GM12878 (cell line): ENCODE measurements around the gene XPO5. TPM values are rescaled to one million over a fixed set of nuclear protein-coding genes. Genes with fewer than 3 reads are reported as not detected.

Experiments used
- ATAC-seq: fragments of 200-7000 bp; cut with Tn5 transposase; 3 replicates; pipeline ENCODE4 v1.9.1; 2020; ENCODE audit warnings: mild to moderate bottlenecking, moderate library complexity
- BruUV-seq: library from RNA; stranded (reverse); fragments of 400-500 nt; replicated peaks from 2 replicates; lab custom pipeline; 2021; lab: Mats Ljungman, UMichigan
- CTCF ChIA-PET: fragments of 300-600 bp; sonication (Branson Sonifier 250); formaldehyde crosslinking; extraction: SDS; loops from one replicate; lab custom pipeline; 2021; ENCODE audit warnings: inconsistent platforms; lab: Yijun Ruan, JAX
- POLR2A ChIA-PET: fragments of 350-600 bp; formaldehyde crosslinking; extraction: SDS; loops from one replicate; lab custom pipeline; 2021; ENCODE audit warnings: inconsistent platforms; lab: Charles Lee
- RAD21 ChIA-PET: fragments of 300-600 bp; sonication (Branson Sonifier 250); formaldehyde crosslinking; loops from one replicate; lab custom pipeline; 2023; ENCODE audit warnings: antibody characterized with exemption; ENCODE audit not compliant: unreplicated experiment; lab: Charles Lee
- SMC1A ChIA-PET: fragments of 300-600 bp; sonication (Branson Sonifier 250); formaldehyde crosslinking; loops from one replicate; lab custom pipeline; 2023; ENCODE audit not compliant: unreplicated experiment, uncharacterized antibody; lab: Charles Lee
- DNase-seq: peaks from one replicate; pipeline ENCODE4 v3.0.0-alpha.2; 2011; ENCODE audit warnings: low read depth, low spot score
- FAIRE-seq: peaks from 3 replicates; lab custom pipeline; 2011; peaks lifted over from hg19 to GRCh38; lab: Jason Lieb, UNC
- H2AFZ ChIP-seq: 2 replicates; pipeline ENCODE4 v1.6.0; 2011; ENCODE audit warnings: low read depth, low read length, control low read depth; ENCODE audit not compliant: control insufficient read depth
- H3K27ac ChIP-seq: 2 replicates; pipeline ENCODE4 v1.5.1; 2011; ENCODE audit warnings: control low read depth; ENCODE audit not compliant: control insufficient read depth, insufficient read depth
- H3K27me3 ChIP-seq, 2 experiments: replicated peaks in 1 of 2; 2 replicates each; pipeline versions ENCODE4 v1.6.0 to v1.6.1; 2011; ENCODE audit warnings: low read length in 1 of 2; ENCODE audit not compliant: control insufficient read depth in 2 of 2, insufficient read depth in 2 of 2
- H3K36me3 ChIP-seq, 2 experiments: 2 replicates each; pipeline ENCODE4 v1.5.1; 2011; ENCODE audit warnings: low read length in 1 of 2; ENCODE audit not compliant: control insufficient read depth in 2 of 2, insufficient read depth in 2 of 2
- H3K4me1 ChIP-seq: 2 replicates; pipeline ENCODE4 v1.6.1; 2011; ENCODE audit warnings: mild to moderate bottlenecking, low read length, moderate library complexity, mixed read lengths; ENCODE audit not compliant: control insufficient read depth, insufficient read depth
- H3K4me2 ChIP-seq: 2 replicates; pipeline ENCODE4 v1.6.0; 2011; ENCODE audit warnings: control low read depth; ENCODE audit not compliant: control insufficient read depth, insufficient read depth
- H3K4me3 ChIP-seq: fragments of 200-600 bp; sonication (generic); 2 replicates; pipeline ENCODE4 v1.5.1; 2016
- H3K79me2 ChIP-seq: 2 replicates; pipeline ENCODE4 v1.6.0; 2011; ENCODE audit warnings: low read length; ENCODE audit not compliant: control insufficient read depth, insufficient read depth
- H3K9ac ChIP-seq: 2 replicates; pipeline ENCODE4 v1.8.0; 2011; ENCODE audit warnings: low read length, control low read depth, mixed read lengths; ENCODE audit not compliant: control insufficient read depth, insufficient read depth
- H3K9me3 ChIP-seq: replicated peaks from 3 replicates; pipeline ENCODE4 v1.5.1; 2011; ENCODE audit warnings: mild to moderate bottlenecking, low read length; ENCODE audit not compliant: control insufficient read depth, insufficient read depth
- H4K20me1 ChIP-seq: 2 replicates; pipeline ENCODE4 v1.6.0; 2011; ENCODE audit not compliant: control insufficient read depth, insufficient read depth
- ATF7 ChIP-seq: fragments of 450-650 bp; IDR thresholded peaks from 2 replicates; pipeline ENCODE4 v1.6.1; 2016; ENCODE audit warnings: low read depth, mild to moderate bottlenecking
- BACH1 ChIP-seq: fragments of 450-650 bp; IDR thresholded peaks from 2 replicates; pipeline ENCODE4 v1.6.1; 2017; ENCODE audit warnings: mild to moderate bottlenecking, borderline replicate concordance
- BHLHE40 ChIP-seq, 2 experiments: fragments of 450-650 bp in 1 of 2; IDR thresholded peaks; 2 replicates each; pipeline ENCODE4 v1.6.1; 2011 to 2017; ENCODE audit warnings: low read depth in 2 of 2, borderline replicate concordance in 1 of 2, improper control_type of control experiment in 1 of 2, low read length in 1 of 2, mild to moderate bottlenecking in 1 of 2
- CHD4 ChIP-seq: fragments of 200-600 bp; sonication (generic); IDR thresholded peaks from 2 replicates; pipeline ENCODE4 v1.6.1; 2016; ENCODE audit warnings: mild to moderate bottlenecking
- CREB1 ChIP-seq: IDR thresholded peaks from 2 replicates; pipeline ENCODE4 v1.6.1; 2012; ENCODE audit warnings: low read depth, mild to moderate bottlenecking, inconsistent platforms
- CTCF ChIP-seq, 3 experiments: IDR thresholded peaks in 2 of 3; conservative IDR thresholded peaks in 1 of 3; 2 replicates each; pipeline ENCODE4 v1.5.1; 2011; ENCODE audit warnings: low read depth in 3 of 3, low read length in 3 of 3, mild to moderate bottlenecking in 3 of 3, control low read depth in 2 of 3, moderate library complexity in 2 of 3, inconsistent platforms in 1 of 3, mixed read lengths in 1 of 3; ENCODE audit not compliant: control insufficient read depth in 2 of 3, insufficient read depth in 1 of 3; ENCODE audit errors: extremely low read depth in 1 of 3
- EED ChIP-seq: sonication (generic); IDR thresholded peaks from 2 replicates; pipeline ENCODE4 v1.6.1; 2016; ENCODE audit warnings: antibody characterized with exemption, low read depth
- IRF3 ChIP-seq: fragments of 450-650 bp; IDR thresholded peaks from 2 replicates; pipeline ENCODE4 v1.6.1; 2014; ENCODE audit warnings: mild to moderate bottlenecking
- KLF5 ChIP-seq: fragments of 450-650 bp; IDR thresholded peaks from 2 replicates; pipeline ENCODE4 v1.6.1; 2014; ENCODE audit warnings: mild to moderate bottlenecking; ENCODE audit not compliant: partially characterized antibody
- MEF2A ChIP-seq: IDR thresholded peaks from 2 replicates; pipeline ENCODE4 v1.6.1; 2011; ENCODE audit warnings: low read depth, mild to moderate bottlenecking, low read length, moderate library complexity; ENCODE audit not compliant: insufficient read depth
- MTA2 ChIP-seq: fragments of 450-650 bp; IDR thresholded peaks from 2 replicates; pipeline ENCODE4 v1.6.1; 2016; ENCODE audit warnings: low read depth, mild to moderate bottlenecking, moderate library complexity
- NFYA ChIP-seq: IDR thresholded peaks from 2 replicates; pipeline ENCODE4 v1.6.1; 2011; ENCODE audit warnings: low read depth, mild to moderate bottlenecking, low read length, improper control_type of control experiment, borderline replicate concordance
- RAD51 ChIP-seq: fragments of 450-650 bp; IDR thresholded peaks from 2 replicates; pipeline ENCODE4 v1.6.1; 2016; ENCODE audit warnings: moderate library complexity, mild to moderate bottlenecking, inconsistent platforms
- SIN3A ChIP-seq: IDR thresholded peaks from 2 replicates; pipeline ENCODE4 v1.6.1; 2012; ENCODE audit warnings: low read depth, low read length, improper control_type of control experiment
- SMAD5 ChIP-seq: IDR thresholded peaks from 2 replicates; pipeline ENCODE4 v1.6.1; 2016; ENCODE audit warnings: antibody characterized with exemption, low read depth
- SREBF2 ChIP-seq: IDR thresholded peaks from 2 replicates; pipeline ENCODE4 v1.6.1; 2012; ENCODE audit warnings: mild to moderate bottlenecking, low read length
- USF2 ChIP-seq: IDR thresholded peaks from 2 replicates; pipeline ENCODE4 v1.6.1; 2011; ENCODE audit warnings: low read depth, low read length, improper control_type of control experiment, borderline replicate concordance
- ZBED1 ChIP-seq: IDR thresholded peaks from 2 replicates; pipeline ENCODE4 v1.6.1; 2016; ENCODE audit warnings: borderline replicate concordance
- ZNF217 ChIP-seq: fragments of 450-650 bp; IDR thresholded peaks from 2 replicates; pipeline ENCODE4 v1.6.1; 2017; ENCODE audit warnings: antibody characterized with exemption, mild to moderate bottlenecking
- ZSCAN29 ChIP-seq: fragments of 450-650 bp; IDR thresholded peaks from 2 replicates; pipeline ENCODE4 v1.6.1; 2017; ENCODE audit warnings: mild to moderate bottlenecking, moderate library complexity
- WGBS: methylation state at CpG from one replicate; pipeline ENCODE4 v1.1.6; 2016; ENCODE audit warnings: low lambda C conversion rate; ENCODE audit not compliant: insufficient replicate concordance, insufficient coverage; ENCODE audit errors: missing lambda C conversion rate; 5-methylcytosine and 5-hydroxymethylcytosine counted together
- in situ Hi-C: fragments of 300-500 bp; cut with MboI; formaldehyde crosslinking; loops from 9 replicates; pipeline ENCODE4 v1.14.3; 2018; ENCODE audit warnings: mixed read lengths
- intact Hi-C: fragments of 100-400 bp; cut with micrococcal nuclease; formaldehyde crosslinking; loops from one replicate; pipeline ENCODE4 v1.14.2; 2022; ENCODE audit not compliant: unreplicated experiment
- polyA plus RNA-seq, 11 experiments: library from polyadenylated mRNA; depleted of rRNA in 4 of 11; unstranded in 6 of 11; stranded (reverse) in 5 of 11; fragments of >200 nt; fragmentation: Nextera tagmentation in 4 of 11; fragmentation: Illumina TruSeq in 1 of 11; extraction: Ambion mirVana in 4 of 11; extraction: Trizol in 1 of 11; gene quantifications; 1 replicate in 1 of 11; 2 replicates in 10 of 11; pipeline versions ENCODE4 v1.2.1 to v1.2.3, GENCODE V29; 2011 to 2016; ENCODE audit warnings: inconsistent platforms in 2 of 11, missing spikeins in 2 of 11, low read depth in 1 of 11
- total RNA-seq, 4 experiments: library from RNA; depleted of rRNA in 3 of 4; stranded (reverse); fragments of >200 nt in 3 of 4; fragmentation: Illumina TruSeq in 1 of 4; extraction: Trizol in 1 of 4; gene quantifications; 2 replicates each; pipeline versions ENCODE4 v1.2.1 to v1.2.3, GENCODE V29; 2013 to 2021

Gene XPO5
- total and polyA plus RNA-seq, 10 of the 15 experiments (the other 5 are each of a cell fraction or from before 2014, with no cell fraction given) = 11.3 to 76.0 (median 41.6) TPM

- no peak for ATAC-seq
- Histone ChIP-seq H4K20me1 (no peaks in the 10 kb centered on the region), H3K27ac (no peak overlapping the region), H3K79me2 (no peaks in the 10 kb centered on the region), H3K4me3 (no peak overlapping the region), H3K9ac (no peak overlapping the region), H3K27me3 (no peaks in the 10 kb centered on the region), H3K9me3 (no peaks in the 10 kb centered on the region), H3K4me2 (no peak overlapping the region), H3K4me1 (no peaks in the 10 kb centered on the region), H3K36me3 (peaks cover 6 to 32% of the 10 kb centered on the region in 2 experiments; a peak in 3 of 4 replicates), H2AFZ (no peak overlapping the region)
- SMC1A ChIA-PET = no interaction called here
- WGBS = 100% methylated on average over 5 of the region's 5 CpGs
- intact Hi-C loops (no loop called here), in situ Hi-C loops (no loop called here)
- TF ChIP-seq BHLHE40 (IDR thresholded peaks at IDR 0.05; ENCODE audit: borderline replicate concordance in 1 of 2, low read depth in 2 of 2, low read length in 1 of 2) = no peak
- no peak for TF ChIP-seq CTCF (IDR thresholded peaks at IDR 0.05 in 2 of 3, conservative IDR thresholded peaks at IDR 0.05 in 1 of 3; ENCODE audit: control insufficient read depth in 2 of 3, extremely low read depth in 1 of 3, insufficient read depth in 1 of 3, low read depth in 3 of 3, low read length in 3 of 3)
- no peak for TF ChIP-seq KLF5
- TF ChIP-seq ZSCAN29 = no peak
- no peak for TF ChIP-seq BACH1
- no peak for TF ChIP-seq USF2
- no peak for TF ChIP-seq SIN3A
- no peak for TF ChIP-seq MTA2
- no peak for TF ChIP-seq RAD51
- TF ChIP-seq SMAD5 = no peak
- no peak for TF ChIP-seq CHD4
- TF ChIP-seq ZNF217 = no peak
- TF ChIP-seq SREBF2 = no peak
- TF ChIP-seq NFYA = no peak
- no peak for TF ChIP-seq ZBED1
- TF ChIP-seq EED = no peak
- TF ChIP-seq IRF3 = no peak
- no peak for TF ChIP-seq MEF2A
- no peak for TF ChIP-seq CREB1
- TF ChIP-seq ATF7 = no peak
- BruUV-seq = no TSS peak
- CTCF ChIA-PET = interaction anchor here (3.5 kb wide), 1 partner anchor 20 kb away, joined by 15 read pairs; no protein-coding TSS in a partner anchor
- POLR2A ChIA-PET = no interaction called here
- DNase-seq = no peak
- RAD21 ChIA-PET = no interaction called here
- no peak for FAIRE-seq
Observed at GRCh38 chr6:43588194-43588593, 12.4 kb upstream of the XPO5 start.
